Measurements from ENCODE around the gene CHAT.

GRCh38 chr10:49691588-49691987 lies 77.8 kb downstream of the CHAT start:
- TF ChIP-seq KLF1 (tag by site-specific recombination; IDR thresholded peaks at IDR 0.05): no peak
- TF ChIP-seq CTCF (tag by site-specific recombination; IDR thresholded peaks at IDR 0.05): no peak
- TF ChIP-seq ZBTB20 (tag by site-specific recombination; IDR thresholded peaks at IDR 0.05): no peak
- no peak for TF ChIP-seq GLI4 (tag by site-specific recombination; IDR thresholded peaks at IDR 0.05)
